Stimulated activated CD8-positive, alpha-beta memory T cell treated with anti-CD3 and anti-CD28 coated beads, Interleukin-15, amount 100 ng/mL, for 24 hours (primary cell): ENCODE results near the gene PCGF3.
"Not testable (repeated sequence)": the region's sequence is repeated elsewhere in the genome, so short reads cannot be mapped to it uniquely, and the experiment has no call there.

Source experiments
- DNase-seq: peaks from one replicate; pipeline ENCODE4 v3.0.0-alpha.2; 2020; ENCODE audit warnings: low read depth

Gene PCGF3

DNA sequence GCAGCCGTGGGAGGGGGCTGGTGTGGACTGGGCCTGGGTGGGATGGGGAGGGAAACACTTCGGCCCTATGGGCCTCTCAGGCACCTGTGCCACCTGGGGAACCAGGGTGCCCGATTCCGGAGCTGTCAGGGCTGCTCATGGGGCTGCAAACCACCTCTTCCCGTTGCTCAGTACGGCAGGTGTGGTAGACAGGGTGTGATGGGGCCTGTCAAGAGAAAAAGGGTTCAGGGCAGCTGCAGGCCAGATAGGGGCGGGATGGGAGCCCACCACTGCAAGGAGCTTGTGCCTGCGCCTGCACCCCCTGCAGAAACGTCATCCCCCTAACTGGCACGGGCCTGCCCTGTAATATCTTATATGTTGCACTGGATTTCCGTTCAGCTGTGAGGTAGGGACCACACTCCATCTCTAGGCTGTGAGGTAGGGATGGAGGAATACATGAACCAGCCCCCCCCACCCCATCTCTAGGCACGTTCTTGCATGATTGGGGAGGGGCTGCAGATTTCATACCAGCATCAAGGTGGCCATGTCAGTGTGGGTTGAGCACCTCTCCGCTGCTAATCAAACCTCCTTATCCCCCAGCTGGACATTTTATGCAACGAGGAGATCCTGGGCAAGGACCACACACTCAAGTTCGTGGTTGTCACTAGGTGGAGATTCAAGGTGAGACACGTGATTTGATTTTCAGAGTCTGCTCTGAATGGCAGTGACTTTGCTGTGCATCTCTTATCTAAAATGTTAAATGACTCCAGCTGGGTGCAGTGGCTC lies 59.0 kb downstream of the PCGF3 start:
- no peak for DNase-seq

DNA sequence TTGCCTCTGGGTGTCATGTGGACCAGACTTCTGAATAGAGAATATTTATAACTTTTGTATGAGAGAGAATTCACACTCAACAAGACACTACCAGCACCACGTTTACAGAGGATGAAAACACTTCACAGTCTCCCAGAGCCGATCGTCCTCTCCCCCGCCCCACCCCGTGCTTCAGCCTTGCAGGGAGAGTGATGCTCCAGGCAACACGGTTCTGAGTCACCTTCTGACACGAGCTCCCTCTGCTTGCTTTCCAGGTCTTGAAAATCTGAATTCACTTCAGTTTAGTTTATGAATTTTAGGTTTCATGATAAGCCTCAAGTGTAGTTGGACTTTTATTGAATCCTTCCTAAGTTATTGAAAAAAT lies 60.5 kb downstream of the PCGF3 start:
- DNase-seq: no peak

DNA sequence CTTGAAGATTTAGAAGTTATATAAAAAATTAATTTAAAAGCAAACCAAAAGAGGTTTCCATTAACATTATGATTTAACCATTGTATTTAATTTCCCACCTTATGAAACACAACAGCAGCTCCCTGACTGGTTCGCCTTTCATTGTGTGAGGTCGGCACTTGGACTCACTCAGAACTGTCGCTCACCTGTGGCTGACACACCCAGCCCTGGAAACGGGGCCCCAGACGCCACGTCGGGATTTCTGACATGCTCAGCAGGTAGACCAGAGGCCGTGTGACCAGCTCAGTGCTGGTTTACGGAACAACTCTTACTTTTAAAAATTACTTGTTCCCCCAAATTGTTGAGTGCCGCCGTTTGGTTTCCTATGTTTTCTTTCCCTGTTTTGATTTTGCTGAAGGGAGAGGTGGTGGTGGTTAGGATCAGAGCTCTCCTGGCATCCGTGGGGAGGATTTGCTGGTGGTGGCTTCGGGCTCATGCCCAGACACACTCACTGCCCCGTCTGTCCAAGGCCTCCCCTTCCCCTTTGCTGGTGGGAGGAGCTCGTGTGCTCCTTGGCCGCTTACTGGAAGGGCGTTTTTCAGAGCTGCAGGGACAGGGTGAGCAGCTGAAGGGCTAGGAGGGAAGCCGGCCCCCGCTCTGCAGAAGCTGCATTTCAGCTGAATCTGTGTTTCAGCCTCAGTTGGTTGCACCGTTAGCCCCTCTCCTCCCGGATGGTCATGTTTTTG lies 61.1 kb downstream of the PCGF3 start:
- DNase-seq: no peak

DNA sequence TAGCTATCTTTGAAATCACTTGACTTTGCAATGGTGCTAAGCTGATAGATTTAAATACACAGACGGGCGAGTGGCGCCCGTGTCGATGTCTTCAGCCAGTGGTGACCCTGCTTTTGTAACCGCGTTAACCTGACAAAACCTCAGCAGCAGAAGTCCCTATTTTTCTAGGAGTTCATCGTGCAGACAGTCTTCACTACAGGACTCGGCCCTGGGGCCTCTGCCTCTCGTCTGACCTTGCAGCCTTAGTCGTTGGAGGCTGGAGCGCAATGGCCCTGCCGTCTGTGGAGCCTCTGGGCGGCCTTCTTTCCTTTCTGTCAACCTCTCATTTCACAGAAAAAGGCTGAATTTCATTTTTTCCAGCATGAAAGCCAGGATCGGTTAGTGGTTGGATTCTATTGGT lies 62.4 kb downstream of the PCGF3 start:
- no peak for DNase-seq

DNA sequence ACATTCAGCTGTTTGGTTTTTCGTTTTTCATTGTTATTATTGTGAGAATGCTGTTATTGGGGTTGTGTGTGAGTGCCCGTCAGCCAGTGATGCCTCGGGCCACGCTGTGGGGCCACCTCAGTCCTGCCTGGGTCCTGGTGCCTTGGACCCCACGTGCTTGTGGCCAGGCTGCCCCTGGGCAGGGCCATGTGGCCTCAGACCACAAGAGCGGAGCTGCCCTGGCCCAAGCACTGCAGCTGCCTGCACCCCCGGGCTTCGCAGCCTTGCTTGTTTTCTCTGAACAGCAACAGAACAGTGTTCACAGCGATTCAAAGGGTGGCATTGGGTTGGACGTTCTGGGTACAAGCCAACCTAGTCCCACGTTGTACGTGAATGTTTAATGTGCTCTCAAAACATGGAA lies 63.4 kb downstream of the PCGF3 start:
- no peak for DNase-seq

DNA sequence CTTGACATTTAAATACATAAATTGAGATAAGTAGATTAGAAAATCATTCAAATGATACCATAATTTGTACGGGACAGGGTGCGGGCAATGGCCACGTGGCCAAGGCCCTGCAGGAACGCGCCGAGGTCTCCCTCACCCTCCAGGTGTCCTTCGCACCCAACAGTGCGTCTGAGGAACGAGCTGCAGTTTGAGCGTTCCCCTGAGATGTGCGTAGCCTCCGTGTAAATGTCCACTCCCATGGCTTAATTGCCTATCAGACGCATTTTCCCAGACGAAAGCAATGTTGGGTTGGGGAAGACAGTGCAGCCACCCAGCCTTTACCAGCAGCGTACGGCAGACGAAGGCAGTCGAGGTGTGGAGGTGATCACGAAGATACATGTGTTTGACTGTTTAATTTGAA lies 63.9 kb downstream of the PCGF3 start:
- no peak for DNase-seq

DNA sequence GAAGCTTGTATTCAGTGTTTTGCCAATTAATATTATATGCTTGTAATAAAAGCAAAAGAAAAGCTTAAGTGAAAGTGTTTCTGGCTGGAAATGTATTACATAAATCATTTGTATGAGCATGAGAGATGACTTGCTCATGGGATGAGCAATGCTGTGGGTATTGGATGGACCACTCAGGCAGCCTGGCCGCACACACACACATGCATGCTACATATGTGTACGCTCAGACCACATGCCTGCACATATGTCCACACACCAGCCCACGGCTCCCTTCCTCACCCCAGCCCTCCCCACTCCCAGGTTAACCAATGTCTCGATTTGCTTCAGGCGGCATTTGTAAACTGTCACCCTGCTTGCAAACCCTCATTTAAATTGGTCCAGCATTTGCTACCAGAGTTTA lies 64.4 kb downstream of the PCGF3 start:
- DNase-seq: no peak

DNA sequence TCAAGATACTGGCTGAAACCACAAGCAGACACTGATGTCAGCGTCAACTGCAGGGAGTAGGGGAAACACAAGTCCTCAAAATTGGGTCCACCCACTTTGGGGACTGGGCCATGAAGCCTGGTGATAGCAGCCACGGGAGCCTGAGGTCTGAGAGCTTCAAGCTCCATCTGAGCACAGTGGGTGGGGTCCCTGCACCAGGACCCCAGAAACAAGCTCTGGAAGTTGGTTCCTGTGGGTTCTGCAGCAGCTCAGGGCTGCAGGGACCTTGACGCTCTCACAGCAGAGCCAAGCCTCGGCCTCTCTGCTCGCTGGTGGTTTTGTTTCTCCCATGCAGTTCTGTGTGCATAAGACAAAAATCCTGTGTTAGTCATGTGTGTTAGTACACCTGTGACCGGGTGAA lies 65.8 kb downstream of the PCGF3 start:
- DNase-seq: no peak

DNA sequence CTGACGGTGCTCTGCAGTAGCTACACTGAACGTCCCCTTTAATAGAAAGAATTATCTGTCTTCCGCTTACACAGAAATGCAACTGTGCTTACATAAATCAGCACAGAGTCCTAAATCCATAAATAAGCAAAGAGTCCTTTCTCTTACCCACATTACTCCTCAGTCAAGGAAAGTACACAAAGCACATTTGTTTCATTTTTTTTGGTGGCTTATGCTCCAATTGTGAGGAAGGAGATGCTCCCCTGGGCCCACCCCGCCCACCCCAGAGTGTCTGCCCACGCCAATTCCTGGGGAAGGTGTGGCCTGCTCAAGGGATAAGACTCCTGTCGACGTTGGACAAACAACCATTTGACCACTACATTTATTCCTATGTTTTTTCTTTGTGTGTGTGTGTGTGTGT lies 66.5 kb downstream of the PCGF3 start:
- no peak for DNase-seq

DNA sequence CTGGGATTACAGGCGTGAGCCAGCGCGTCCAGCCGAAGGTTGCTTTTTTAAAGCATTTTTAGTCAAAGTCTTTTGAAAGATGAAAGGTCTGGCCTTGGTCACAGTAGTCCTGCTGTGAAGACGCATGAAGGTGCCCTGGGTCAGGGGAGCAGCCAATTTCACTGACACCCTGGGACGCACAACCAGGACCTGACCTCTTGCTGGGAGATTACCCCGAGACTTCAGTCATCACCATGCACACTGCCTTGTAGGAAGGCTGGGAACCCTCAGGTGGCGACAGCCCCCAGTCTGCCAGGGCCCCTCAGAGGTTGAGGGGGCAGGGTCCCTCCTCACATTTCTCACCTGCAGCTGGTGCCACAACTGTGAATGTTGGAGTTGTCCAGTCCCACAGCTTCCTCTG lies 67.1 kb downstream of the PCGF3 start:
- no peak for DNase-seq

DNA sequence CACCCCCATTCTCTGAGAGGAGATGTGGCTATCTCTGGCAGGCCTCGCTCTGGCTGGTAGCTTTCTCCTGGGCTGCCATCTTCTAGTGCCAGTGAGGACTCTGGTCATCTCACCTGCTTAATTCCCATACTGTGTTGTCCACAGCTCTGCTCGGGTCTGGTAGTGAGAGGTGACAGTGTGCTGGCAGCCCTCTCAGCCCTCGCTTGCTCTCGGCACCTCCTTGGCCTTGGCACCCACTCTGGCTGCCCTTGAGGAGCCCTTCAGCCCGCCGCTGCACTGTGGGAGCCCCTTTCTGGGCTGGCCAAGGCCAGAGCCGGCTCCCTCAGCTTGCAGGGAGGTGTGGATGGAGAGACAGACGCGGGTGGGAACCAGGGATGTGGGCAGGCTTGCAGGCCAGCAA lies 67.6 kb downstream of the PCGF3 start:
- no peak for DNase-seq

DNA sequence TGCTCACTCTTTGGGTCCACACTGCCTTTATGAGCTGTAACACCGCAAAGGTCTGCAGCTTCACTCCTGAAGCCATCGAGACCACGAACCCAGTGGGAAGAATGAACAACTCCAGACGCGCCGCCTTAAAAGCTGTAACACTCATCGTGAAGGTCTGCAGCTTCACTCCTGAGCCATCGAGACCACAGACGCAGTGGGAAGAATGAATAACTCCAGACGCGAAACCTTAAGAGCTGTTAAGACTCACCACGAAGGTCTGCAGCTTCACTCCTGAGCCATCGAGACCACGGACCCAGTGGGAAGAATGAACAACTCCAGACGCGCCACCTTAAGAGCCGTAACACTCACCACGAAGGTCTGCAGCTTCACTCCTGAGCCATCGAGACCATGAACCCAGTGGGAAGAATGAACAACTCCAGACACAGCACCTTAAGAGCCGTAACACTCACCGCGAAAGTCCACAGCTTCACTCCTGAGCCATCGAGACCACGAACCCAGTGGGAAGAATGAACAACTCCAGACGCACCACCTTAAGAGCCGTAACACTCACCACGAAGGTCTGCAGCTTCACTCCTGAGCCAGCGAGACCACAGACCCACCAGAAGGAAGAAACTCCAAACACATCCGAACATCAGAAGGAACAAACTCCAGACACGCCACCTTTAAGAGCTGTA lies 68.9 kb downstream of the PCGF3 start:
- not testable (repeated sequence) for DNase-seq

DNA sequence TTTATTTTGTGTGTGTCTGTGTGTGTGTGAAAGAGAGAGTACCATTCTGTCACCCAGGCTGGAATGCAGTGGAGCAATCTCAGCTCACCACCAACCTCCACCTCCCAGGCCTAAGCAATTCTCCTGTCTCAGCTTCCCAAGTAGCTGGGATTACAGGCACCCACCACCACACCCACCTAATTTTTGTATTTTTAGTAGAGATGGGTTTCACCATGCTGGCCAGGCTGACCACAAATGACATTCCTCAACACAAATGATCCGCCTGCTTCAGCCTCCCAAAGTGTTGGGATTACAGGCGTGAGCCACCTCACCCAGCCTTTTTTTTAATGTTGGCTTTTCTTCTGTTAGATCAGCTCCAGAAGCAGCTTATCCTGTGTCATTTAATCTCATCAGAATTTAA lies 69.9 kb downstream of the PCGF3 start:
- DNase-seq: not testable (repeated sequence)

DNA sequence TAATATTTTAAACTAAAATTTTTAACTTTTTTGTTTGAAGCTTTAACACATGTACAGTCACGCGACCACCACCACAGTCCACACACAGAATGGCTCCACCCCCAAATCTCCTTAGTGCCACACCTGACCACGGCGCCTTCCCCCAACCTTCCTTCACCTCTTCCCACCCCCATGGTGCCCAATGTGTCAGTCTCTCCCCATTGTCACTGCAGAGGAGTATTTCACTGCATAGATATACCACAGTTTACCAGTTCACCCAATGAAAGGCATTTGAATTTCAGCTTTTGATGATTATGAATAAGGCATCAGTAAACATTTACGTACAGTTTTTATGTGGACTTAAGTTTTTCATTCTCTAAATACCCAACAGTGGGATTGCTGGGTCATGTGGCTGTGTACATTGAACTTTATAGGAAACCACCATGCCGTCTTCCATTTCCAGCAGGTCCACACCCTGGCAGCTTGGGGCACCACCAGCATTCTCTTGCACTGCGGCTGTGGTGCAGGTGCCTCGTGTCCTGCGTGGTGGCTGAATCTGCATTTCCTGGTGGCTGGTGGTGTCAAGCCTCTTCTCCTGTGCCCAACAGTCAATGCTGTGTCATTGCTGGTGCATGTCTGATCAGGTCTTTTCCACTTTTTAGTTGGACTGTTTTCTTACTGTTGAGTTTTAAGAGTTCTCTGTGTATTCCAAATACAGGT lies 71.3 kb downstream of the PCGF3 start:
- DNase-seq: no peak

DNA sequence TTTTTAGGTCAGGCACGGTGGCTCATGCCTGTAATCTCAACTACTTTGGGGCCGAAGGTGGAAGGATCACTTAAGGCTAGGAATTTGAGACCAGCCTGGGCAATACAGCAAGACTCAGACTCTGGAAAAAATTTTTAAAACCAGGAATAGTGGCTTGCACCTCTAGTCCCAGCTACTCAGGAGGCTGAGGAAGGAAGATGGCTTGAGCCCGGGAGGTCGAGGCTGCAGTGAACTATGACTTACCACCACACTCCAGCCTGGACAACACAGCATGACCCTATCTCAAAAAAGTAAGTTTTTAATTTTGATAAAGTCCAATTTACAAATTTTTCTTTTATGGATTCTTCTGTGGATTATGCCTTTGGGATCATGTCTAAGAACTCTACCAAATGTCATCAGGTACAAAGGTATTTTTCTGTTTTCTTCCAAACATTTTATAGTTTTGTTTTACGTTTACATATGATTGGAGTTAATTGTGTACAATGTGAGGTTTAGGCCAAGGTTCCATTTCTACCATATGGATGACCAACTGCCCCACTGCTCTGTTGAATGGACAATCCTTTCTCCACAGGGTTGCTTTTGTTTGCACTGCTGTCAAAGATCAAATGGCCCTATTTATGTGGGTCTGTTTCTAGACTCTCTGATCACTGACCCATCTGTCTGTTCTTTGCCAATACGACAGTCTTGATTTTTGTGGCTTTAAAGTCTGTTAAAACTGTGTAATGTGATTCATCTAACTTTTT lies 72.1 kb downstream of the PCGF3 start:
- no peak for DNase-seq

DNA sequence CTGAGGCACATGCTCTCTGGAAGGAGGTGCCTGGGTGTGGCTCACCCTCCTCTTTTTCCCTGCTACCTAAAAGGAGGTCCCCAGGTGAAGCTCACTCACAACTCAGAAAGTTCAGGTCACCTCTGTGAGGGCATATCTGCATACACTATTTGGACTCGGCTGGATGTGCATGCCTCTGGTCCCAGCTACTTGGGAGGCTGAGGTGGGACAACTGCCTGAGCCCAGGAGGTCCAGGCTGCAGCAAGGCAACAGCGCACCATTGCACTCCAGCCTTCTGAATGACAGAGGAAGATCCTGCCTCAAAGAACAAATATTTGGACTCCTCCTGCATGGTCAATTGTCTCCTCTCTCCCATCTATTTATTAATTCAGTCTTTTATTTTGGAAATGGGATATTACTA lies 73.9 kb downstream of the PCGF3 start:
- no peak for DNase-seq

DNA sequence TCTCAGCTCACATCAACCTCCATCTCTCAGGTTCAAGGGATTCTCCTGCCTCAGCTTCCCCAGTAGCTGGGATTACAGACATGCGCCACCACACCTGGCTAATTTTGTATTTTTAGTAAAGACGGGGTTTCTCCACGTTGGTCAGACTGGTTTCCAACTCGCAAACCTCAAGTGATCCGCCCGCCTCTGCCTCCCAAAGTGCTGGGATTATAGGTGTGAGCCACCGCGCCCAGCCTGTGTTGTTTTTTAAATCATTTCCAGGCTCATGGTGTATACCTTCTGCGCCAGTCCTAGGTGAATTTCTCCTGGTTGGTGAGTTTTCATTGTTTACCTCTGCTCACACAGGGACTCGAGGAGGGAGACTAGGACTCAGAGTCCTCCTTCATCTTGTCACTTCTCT lies 74.6 kb downstream of the PCGF3 start:
- not testable (repeated sequence) for DNase-seq

DNA sequence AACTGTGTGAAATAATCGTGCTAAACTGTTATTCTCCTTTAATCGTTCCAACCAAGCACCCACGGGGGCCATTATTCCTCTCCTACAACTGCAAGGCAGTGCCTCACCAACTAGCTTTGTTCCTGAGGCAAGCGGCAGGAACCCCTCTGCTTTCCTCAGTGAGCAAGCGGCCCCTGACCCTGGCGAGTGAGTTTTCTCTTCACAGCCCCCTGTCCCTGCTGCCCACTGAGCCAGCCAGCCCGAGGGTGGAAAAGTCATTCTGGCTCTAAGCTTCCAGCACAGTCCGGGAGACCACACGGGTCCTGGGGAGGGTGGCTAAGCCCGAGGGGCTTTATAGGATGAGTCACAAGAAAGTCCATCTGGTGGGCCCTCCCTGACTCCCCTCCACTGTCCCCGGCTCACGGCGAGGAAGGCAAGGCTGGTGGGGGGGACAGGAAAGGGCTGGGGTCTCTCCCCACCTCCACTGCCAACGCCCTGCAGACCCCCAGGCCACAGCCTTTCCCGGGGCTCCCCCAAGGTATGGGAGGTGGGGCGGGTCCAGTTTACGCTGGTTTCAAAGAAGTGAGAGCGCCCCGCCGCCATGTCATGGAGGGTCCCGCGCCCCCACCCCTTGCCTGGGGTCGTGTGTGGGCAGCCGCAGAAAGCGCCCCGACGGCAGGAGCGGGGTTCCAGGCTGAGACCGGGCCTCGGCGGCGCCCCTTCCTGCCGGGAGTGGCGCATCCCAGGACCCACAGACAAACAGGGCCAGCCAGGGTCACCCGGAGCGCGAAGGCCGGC lies 75.3 kb downstream of the PCGF3 start:
- DNase-seq: no peak

DNA sequence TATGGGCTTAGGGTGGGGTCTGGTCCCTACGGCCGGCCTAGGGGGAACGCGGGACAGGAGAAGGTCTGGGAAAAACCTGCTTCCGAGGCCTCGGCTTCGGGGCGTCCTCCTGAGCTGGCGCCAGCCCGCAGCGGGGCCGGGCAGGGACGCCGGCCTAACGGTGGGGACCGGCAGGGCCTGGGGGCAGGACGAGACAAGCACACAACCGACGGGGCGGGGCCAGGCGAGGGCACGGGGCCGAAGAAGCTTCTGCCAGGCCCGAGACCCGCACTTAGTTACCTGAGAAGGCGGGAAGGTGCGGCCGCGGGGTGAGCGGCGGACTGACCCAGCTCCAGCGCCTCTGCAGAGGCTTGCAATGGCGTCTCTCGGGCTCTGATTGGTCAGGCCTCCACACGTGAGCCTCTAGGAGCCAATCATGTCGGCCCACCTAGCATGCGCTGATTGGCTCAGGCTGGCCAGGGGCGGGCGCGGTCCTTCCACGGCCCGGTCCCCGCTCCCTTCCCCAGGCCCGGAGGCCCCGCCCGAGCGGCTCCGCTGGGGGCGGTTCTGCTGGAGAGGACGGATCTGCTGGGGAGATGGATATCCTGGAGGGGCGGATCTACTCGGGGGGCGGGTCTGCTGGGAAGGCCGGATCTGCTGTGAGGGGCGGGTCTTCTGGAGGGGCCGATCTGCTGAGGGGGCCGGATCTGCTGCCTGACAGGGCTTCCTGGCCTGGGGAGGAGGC lies 76.0 kb downstream of the PCGF3 start:
- DNase-seq: peak; percentile 98
